Measurements from ENCODE around the gene ITPR1.
"Not testable (repeated sequence)": the region's sequence is repeated elsewhere in the genome, so short reads cannot be mapped to it uniquely, and the experiment has no call there.

The ITPR1 gene

DNA sequence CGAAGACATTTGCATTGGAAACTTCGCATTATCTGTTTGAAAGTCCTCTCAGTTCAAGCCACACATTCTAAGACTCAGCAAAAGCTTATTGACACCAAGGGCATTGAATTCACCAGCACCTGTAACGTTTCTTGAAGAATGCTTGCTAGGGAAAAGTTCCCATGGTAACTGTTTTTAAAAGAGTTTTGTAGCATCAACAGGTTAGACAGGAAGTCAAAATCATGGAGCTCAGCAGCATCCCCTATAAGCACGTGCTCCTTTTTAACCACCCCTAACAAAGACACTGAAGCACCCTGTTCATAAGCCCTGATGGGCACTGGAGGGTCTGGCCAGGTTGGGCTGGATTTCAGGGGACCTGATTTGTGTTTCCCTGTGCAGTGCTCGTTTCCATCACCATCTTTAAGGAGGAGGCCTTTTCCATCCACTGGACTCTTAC is 256.4 kb downstream of the ITPR1 start:
- DNase-seq: no peak

DNA sequence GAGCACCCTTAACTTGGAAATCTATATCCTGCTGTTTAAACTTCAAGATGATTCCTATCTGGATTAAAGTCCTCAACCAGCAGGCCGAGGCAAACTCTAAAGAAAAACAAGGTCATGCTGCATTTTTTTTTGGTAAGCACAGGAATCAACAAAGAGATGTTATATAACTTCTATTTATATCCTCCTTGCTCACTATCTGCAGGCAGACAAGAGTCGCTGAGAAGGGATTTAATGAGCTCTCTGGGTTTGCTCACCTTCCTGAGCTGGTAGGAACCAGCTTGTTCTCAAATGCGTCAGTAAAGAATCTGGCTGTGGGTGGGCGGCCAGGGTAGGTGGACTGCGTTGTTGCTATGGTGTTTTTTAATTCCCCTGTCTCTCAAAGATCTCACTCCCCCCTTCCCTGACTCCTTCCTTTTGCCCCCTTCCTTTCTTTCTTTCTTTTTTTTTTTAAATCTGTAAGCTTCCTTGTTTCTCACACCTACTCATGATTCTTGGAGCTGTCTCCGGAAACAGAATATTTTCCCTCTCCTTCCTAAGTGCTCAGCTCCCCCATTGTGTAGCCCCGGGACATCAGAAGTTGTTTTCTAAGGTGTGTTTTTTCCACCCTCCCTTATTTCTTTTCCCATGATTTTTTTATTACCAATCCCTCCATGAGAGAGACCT is 257.3 kb downstream of the ITPR1 start:
- DNase-seq: peak; percentile 16

GRCh38 chr3:4751029-4751501 is 257.9 kb downstream of the ITPR1 start:
- DNase-seq: no peak

DNA sequence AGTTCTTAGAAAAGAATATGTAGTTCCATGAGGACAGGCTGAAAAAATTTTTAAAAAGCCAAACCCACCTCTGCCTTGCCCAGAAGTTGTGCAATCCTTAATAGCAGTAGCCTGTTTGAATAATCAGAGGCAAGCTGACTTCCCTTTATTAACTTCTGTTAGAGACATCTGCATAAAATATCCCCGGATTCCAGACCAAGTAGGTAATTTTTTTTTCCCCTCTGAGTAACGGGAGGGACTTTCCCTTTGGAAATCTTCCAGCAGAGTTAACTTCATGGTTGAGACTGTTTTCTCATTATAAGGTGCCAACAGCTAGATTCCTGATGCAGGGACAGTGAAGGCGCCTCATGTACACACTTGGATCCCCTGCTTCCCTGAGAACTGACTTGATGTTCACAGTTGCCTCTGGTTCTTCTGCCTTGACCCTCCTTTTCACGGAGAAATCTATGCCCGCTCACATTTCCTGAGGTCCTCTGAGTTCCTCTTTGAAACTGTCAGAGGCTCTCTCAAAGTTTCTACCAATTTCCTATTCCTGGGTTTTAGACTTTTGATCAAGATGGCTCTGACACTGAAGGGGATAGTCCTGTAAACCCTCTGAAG is 258.5 kb downstream of the ITPR1 start:
- DNase-seq: no peak

GRCh38 chr3:4752201-4753072 is 259.3 kb downstream of the ITPR1 start:
- no peak for DNase-seq

DNA sequence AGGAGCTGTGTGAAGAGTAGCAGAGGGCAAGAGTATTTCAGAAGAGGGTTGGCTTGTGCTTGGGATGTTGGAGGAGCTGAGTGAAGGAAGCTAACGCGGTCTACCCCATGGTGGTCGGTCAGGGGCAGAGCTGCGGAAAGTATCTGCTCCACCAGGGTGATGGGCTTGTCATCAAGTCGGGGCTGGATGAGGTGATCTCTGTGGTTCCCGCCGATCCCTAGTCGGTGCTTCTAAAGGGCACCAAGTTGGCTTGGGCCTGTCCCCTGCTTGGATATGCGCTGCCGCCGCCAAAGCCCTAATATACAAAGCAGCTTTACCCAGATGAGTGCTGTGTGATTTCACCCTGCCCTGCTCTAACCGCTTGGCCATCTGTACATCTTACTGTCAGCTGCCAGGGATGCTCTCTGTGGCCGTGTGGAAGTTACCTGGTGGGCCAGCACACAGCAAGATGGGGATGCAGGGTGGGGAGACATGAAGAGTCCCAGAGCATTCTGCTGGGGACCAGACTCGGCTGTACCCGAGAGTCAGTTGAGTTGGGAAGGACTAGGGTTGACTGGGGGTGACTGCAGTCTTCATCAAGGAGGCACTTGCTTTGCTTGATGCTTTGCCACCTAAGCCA is 260.0 kb downstream of the ITPR1 start:
- no peak for DNase-seq

DNA sequence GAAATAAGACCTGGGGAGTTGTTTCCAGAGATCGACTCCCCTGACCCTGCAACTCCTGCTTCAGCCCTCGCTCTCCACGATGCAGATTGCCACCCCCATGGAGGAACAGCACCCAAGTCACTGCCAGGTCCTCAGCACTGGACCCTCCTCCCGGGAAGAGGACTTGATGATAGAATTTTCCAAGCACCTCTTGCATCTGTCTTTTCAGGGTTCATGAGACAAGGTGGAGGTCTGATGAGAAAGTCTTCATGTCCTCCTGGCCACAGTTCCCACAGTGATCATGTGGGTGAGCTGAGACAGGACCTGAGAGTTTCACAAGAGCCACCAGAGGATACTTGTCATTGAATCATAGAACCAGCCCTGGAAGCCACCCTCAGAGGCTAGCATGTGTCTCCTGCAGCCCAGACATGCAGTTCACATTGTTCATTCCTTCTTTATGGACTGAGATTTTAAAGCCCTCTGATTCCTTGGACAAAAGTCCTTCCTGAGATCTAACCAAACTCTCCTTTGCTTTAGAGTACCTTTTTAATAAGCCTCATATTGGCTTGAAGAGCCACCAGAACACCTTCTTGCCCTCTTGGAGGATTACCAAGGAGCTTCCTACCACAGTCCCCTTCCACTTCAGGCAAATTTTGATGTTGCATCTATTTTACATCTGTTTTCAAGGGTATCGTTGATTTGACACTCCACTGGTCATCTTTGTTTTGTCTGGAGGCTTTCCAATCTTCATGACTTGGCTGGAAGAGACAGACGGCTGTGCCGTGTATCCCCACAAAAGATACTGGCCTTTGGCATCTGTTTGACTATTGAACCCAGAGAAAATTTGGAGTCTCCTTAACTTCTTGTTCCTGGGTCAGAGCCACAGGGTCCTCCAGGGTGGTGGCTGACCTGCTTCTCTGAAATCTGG is 261.3 kb downstream of the ITPR1 start:
- no peak for DNase-seq

- no peak for DNase-seq
Measured at GRCh38 chr3:4755566-4755965, 262.4 kb downstream of the ITPR1 start.

DNA sequence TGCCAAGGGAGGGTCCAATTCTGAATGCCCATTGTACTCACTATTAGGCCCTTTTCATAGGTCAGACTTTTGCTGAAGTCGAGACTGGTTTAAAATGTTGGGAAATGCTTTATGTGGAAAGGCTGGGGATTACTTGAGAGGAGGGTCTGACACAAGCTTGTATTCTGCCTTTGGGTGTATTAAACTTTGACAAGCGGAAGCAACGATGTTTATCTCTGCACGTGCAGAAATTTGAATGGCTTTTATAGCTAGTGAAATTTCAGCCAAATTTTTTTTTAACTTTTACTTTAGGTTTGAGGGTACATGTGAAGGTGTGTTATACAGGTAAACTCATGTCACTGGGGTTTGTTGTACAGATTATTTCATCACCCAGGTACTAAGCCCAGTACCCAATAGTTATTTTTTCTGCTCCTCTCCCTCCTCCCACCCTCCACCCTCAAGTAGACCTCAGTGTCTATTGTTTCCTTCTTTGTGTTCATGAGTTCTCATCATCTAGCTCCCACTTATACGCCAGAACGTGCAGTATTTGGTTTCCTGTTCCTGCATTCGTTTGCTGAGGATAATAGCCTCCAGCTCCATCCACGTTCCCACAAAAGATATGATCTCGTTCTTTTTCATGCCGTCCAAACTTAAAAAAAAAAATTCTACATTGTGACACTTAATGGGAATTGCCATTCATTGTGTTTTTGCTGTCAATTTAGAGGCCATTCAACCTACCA is 263.1 kb downstream of the ITPR1 start:
- no peak for DNase-seq

DNA sequence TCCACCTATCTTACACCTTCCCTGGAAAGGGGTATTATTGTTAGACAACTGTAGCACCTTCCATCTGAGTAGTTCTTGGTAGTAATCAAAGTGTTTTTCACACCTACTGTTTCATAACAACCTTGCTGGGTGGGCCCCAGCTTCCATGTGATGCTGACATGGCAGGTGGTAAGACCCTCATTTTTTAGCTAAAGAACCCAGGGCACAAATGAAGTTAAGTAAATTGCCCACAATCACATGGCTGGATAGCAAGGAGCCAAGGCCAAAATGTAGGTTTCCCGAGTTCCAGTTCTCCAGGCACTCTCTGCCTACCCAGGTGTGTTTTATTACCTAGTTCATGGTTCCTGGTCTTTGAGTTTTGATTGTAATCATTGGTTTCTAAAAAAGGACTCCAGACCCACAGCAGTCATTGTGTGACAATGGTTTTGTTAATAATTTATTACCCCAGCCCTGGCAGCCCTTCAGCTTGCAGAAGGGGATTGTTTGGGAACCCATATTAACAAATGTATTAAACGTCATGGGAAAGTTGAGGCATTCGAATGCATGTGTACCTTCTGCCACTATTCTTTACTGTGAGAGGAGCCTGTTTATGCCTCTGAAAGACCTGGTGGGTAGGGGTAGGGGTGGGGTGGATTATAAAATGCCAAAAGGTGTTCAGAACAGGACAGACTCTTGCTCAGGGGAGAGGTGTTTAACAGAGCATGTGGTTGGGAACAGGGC is 263.9 kb downstream of the ITPR1 start:
- DNase-seq: no peak

GRCh38 chr3:4757575-4758248 is 264.6 kb downstream of the ITPR1 start:
- no peak for DNase-seq

DNA sequence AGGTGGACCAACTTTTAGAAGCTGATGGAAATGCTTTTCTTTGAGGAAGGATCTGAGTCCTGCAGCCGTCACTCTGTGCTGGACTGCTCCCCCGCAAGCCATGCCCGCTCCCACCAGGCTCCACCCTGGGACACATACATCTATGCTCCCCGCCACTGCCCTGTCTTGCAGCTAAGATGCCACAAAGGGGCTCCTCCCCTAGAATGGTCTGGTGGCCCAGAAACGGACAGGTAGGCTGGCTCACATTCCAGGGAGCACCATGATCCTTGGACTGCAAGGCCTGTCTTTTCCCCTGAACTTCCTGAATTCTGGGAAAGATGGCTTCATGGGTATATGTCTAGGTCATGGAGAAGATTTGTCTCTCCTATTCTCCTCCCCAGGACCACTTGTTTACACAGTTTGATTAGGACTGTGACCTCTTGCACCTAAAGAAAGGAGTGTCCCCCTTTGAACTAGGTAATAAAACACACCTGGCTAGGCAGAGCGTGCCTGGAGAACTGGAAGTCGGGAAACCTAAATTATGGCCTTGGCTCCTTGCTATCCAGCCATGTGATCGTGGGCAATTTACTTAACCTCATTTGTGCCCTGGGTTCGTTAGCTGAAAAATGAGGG is 265.2 kb downstream of the ITPR1 start:
- DNase-seq: no peak

DNA sequence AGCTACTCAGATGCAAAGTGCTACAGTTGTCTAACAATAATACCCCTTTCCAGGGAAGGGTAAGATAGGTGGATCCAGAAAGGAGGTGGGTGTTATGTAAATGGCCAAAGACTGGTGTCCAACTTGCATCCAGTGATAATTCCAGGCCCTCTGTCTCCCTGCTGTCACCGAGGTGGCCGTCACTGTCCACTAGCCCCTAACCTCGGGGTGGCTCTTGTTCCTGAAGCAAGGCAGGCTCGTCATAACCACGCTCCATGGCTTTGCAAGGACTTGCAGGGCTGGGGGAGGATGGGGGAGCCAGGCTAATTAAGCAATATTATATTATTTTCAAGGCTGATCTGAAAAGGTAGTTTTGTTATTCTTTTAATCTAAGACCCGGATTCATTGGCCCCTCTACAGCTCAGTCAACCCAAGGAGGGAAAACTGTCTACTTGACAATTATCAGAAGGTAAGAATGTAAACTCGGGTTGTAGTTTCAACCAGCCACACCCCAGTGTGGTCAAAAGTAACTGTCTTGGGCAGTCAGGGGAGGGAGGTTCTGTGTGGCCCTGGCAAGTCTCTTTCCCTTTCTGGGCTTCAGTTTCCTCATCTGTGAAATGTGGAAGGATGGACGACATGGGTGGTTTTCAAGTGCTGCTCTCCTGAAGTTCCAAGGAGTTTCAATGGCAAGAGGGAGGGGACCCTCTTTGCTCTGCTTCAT is 266.0 kb downstream of the ITPR1 start:
- DNase-seq: no peak

GRCh38 chr3:4759689-4760312 is 266.7 kb downstream of the ITPR1 start:
- no peak for DNase-seq

GRCh38 chr3:4761759-4762158 is 268.6 kb downstream of the ITPR1 start:
- DNase-seq: no peak

DNA sequence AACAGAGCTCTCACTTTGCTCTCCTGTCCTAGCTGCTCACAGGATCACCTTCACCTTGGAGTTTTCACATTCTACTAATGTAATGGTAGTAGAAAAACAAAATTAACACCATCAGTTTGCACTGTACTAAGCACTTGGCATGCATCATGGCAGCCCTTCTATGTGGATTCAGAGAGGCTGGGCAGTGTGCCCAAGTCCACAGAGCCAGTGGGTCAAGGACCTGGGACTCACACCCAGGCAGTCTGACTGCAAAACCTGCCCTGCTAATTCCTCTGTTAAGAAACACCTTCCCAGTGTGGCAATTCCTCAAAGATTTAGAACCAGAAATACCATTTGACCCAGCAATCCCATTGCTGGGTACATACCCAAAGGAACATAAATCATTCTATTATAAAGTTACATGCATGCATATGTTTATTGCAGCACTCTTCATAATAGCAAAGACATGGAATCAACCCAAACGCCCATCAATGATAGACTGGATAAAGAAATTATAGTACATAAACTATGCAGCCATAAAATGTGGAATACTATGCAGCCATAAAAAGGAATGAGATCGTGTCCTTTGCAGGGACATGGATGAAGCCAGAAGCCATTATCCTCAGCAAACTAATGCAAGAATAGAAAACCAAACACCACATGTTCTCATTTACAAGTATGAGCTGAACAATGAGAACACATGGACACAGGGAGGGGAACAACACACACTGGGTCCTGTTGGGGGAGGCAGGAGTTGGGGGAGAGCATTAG is 269.5 kb downstream of the ITPR1 start:
- not testable (repeated sequence) for DNase-seq

- no peak for DNase-seq
Measured at GRCh38 chr3:4763604-4764247, 270.6 kb downstream of the ITPR1 start.
